Measurements from ENCODE around the gene AGBL1.

- TF ChIP-seq CTCF (IDR thresholded peaks at IDR 0.05): no peak
- TF ChIP-seq EP300 (IDR thresholded peaks at IDR 0.05): no peak
- no peak for TF ChIP-seq POLR2A (IDR thresholded peaks at IDR 0.05)
Observed at GRCh38 chr15:86382341-86382740, 302.7 kb downstream of the AGBL1 start.
